WI38 (cell line): ENCODE results near the gene TOM1.
"Not testable (repeated sequence)": the region's sequence is repeated elsewhere in the genome, so short reads cannot be mapped to it uniquely, and the experiment has no call there.

ENCODE experiments used
- H3K4me3 ChIP-seq: 2 replicates; pipeline ENCODE4 v1.5.1; 2011; ENCODE audit warnings: low read depth, mild to moderate bottlenecking, control low read depth, low read length
- CTCF ChIP-seq: IDR thresholded peaks from 2 replicates; pipeline ENCODE4 v1.5.1; 2012; ENCODE audit warnings: low read depth, mild to moderate bottlenecking, control low read depth, low read length

Gene TOM1

GRCh38 chr22:35353318-35353717 is 53.6 kb downstream of the TOM1 start:
- TF ChIP-seq CTCF, result no peak
- H3K4me3 ChIP-seq, result no peak overlapping the region

- no peak overlapping the region for H3K4me3 ChIP-seq
- TF ChIP-seq CTCF, result no peak
Measured at GRCh38 chr22:35354068-35354467, 54.4 kb downstream of the TOM1 start.

- no peak for TF ChIP-seq CTCF
- H3K4me3 ChIP-seq, result no peak overlapping the region
Measured at GRCh38 chr22:35357883-35358621, 58.4 kb downstream of the TOM1 start.

GRCh38 chr22:35359380-35360065 is 59.8 kb downstream of the TOM1 start:
- TF ChIP-seq CTCF, result no peak
- H3K4me3 ChIP-seq, result no peak overlapping the region

- no peak overlapping the region for H3K4me3 ChIP-seq
- no peak for TF ChIP-seq CTCF
Measured at GRCh38 chr22:35361001-35361558, 61.4 kb downstream of the TOM1 start.

GRCh38 chr22:35363566-35364086 is 63.9 kb downstream of the TOM1 start:
- no peak overlapping the region for H3K4me3 ChIP-seq
- no peak for TF ChIP-seq CTCF

- H3K4me3 ChIP-seq, result not testable (repeated sequence)
Measured at GRCh38 chr22:35364230-35364629, 64.5 kb downstream of the TOM1 start.
